Measurements from ENCODE around the gene CREB1. TPM values are rescaled to one million over a fixed set of nuclear protein-coding genes. Genes with fewer than 3 reads are reported as not detected.
A peak's percentile ranks its signal among the peaks of the same experiment; 100 is the strongest.

Gene CREB1
- total RNA-seq, 4 donors from 2014 or later: 56.1 to 105 (median 59.2) TPM

GRCh38 chr2:207516206-207516605 is 13.6 kb upstream of the CREB1 start:
- H3K9me3 ChIP-seq: no peaks in the 10 kb centered on the region
- no peak overlapping the region for H3K27ac ChIP-seq
- TF ChIP-seq POLR2A (IDR thresholded peaks at IDR 0.05): no peak
- TF ChIP-seq CTCF (IDR thresholded peaks at IDR 0.05): no peak
- no peak for DNase-seq
- no peaks in the 10 kb centered on the region for H3K36me3 ChIP-seq
- H3K27me3 ChIP-seq: no peaks in the 10 kb centered on the region
- WGBS, 2 donors: 73 to 84% methylated on average over 1 of the region's 1 CpG
- H3K4me1 ChIP-seq: peaks cover 4 to 7% of the 10 kb centered on the region in 2 donors
- intact Hi-C loops (cut with DNase I): no loop called here
- H3K4me3 ChIP-seq (replicated peaks in 1 of 3): no peak overlapping the region

GRCh38 chr2:207523005-207523404 is 6.8 kb upstream of the CREB1 start:
- intact Hi-C loops (cut with DNase I): no loop called here
- H3K27ac ChIP-seq: no peak overlapping the region
- no peaks in the 10 kb centered on the region for H3K36me3 ChIP-seq
- no peak overlapping the region for H3K4me3 ChIP-seq (replicated peaks in 1 of 3)
- H3K9me3 ChIP-seq: no peaks in the 10 kb centered on the region
- TF ChIP-seq POLR2A (IDR thresholded peaks at IDR 0.05): no peak
- TF ChIP-seq CTCF (IDR thresholded peaks at IDR 0.05): no peak
- 89 to 96% methylated on average over 1 of the region's 1 CpG for WGBS, 2 donors
- H3K27me3 ChIP-seq: no peaks in the 10 kb centered on the region
- peaks cover 7 to 8% of the 10 kb centered on the region in 2 donors for H3K4me1 ChIP-seq
- no peak for DNase-seq

DNA sequence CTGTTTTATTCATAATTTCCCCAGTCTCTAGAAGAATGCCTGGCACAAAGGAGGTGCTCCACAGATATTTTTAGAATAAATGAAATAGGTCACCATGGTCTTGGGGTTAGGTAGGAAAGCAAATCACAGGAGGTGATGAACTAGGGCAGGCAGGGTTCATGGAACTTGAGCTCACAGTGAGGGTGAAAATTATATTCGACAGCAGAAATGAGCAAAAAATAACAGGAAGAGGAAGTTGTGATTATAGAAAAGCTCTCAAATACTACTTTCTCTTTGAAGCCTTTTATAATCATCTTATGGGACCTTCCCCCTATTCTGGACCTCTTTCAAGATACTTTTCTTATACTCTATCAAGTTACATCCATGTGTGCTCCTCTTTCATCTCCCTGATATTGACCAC is 4.5 kb upstream of the CREB1 start:
- intact Hi-C loops (cut with DNase I): loop anchor here (5.0 kb wide), 1 partner anchor 102 kb away; the partner anchor contains the start of gene METTL21A
- 10 to 14% methylated on average over 1 of the region's 1 CpG for WGBS, 2 donors
- Histone ChIP-seq H3K27ac (no peak overlapping the region), H3K4me3 (replicated peaks in 1 of 3) (no peak overlapping the region), H3K4me1 (peaks cover 7 to 12% of the 10 kb centered on the region in 2 donors), H3K36me3 (no peaks in the 10 kb centered on the region), H3K27me3 (no peaks in the 10 kb centered on the region), H3K9me3 (no peaks in the 10 kb centered on the region)
- TF ChIP-seq CTCF (IDR thresholded peaks at IDR 0.05): no peak
- TF ChIP-seq POLR2A (IDR thresholded peaks at IDR 0.05): no peak
- DNase-seq: no peak

- peaks cover 24 to 32% of the 10 kb centered on the region in 2 donors for H3K4me1 ChIP-seq
- intact Hi-C loops (cut with DNase I): loop anchor here (5.0 kb wide), 1 partner anchor 98 kb away; the partner anchor contains the start of gene METTL21A
- DNase-seq: peak; percentile 26 to 50
These were observed 807 bp upstream of the CREB1 start for GRCh38 chr2:207528980-207529329.

More at GRCh38 chr2:207528980-207529329, 807 bp upstream of the CREB1 start:
- Histone ChIP-seq H3K27me3 (no peaks in the 10 kb centered on the region), H3K27ac (peak overlapping the region; percentile 97 to 98 (median 97)), H3K36me3 (no peaks in the 10 kb centered on the region), H3K4me3 (replicated peaks in 1 of 3) (peak overlapping the region; percentile 53 to 82 (median 79)), H3K9me3 (no peaks in the 10 kb centered on the region)
- WGBS, 2 donors: 8 to 11% methylated on average over 5 to 17 of the region's 17 CpGs
- TF ChIP-seq POLR2A (IDR thresholded peaks at IDR 0.05) (no peak), CTCF (IDR thresholded peaks at IDR 0.05) (no peak)

Data from thyroid gland (tissue), 4 donors.